H4 (cell line): ENCODE data around the gene NPTXR. TPM values are rescaled to one million over a fixed set of nuclear protein-coding genes. Genes with fewer than 3 reads are reported as not detected.
"Not testable (repeated sequence)": the region's sequence is repeated elsewhere in the genome, so short reads cannot be mapped to it uniquely, and the experiment has no call there.

Source experiments
- DNase-seq: peaks from one replicate; pipeline ENCODE4 v3.0.0-alpha.2; 2015; ENCODE audit warnings: low spot score
- total RNA-seq: library from RNA; depleted of rRNA; stranded (reverse); fragments of >200 nt; shearing (Covaris generic); gene quantifications from 2 replicates; pipeline ENCODE4 v1.2.3, GENCODE V29; 2014

The NPTXR gene
- total RNA-seq, 1 experiment from 2014 or later, result 3.1 TPM

- DNase-seq, result peak; percentile 61
These were observed 12.5 kb downstream of the NPTXR start for GRCh38 chr22:38831166-38831945.

- no peak for DNase-seq
These were observed 13.1 kb downstream of the NPTXR start for GRCh38 chr22:38830845-38831108.

DNA sequence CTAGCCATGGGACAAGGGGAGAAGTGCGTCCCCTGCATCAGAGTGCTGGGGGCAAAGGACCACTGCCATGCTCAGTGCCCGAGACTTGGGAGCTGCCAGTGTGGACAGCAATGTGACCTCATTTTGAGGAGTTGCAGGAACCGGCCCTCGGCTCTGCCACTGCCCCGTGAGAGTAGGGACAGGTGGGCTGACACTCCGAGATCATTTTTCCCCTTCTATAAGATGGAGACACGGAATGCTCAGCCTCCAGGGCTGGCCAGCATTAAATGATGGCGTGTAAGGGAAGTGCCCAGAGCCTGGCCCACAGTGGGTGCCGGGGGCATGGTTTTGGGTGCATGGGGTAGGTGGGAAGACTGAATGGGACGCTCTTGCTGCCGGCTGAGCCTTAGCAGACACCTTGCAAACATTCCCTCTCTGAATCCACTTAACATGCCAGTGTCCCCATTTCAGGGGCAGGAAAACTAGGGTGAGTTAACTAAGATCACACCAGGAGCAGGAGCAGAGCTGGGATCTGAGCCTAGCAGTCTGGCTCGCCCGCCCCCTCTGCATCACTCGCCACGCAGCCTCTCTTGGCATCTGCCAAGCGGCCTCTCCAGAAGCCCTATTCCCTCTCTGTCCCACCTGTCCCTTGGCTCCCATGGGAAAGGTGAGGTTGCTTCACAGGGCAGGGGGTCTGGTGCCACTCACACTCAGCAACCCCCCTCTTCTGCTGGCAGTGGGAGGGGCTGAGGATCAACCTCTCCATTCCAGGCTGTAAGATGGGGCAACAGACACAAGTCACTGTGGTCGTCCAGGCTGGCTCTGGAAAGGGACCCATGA lies 13.6 kb downstream of the NPTXR start:
- no peak for DNase-seq

GRCh38 chr22:38829485-38829884 lies 14.3 kb downstream of the NPTXR start:
- no peak for DNase-seq

DNA sequence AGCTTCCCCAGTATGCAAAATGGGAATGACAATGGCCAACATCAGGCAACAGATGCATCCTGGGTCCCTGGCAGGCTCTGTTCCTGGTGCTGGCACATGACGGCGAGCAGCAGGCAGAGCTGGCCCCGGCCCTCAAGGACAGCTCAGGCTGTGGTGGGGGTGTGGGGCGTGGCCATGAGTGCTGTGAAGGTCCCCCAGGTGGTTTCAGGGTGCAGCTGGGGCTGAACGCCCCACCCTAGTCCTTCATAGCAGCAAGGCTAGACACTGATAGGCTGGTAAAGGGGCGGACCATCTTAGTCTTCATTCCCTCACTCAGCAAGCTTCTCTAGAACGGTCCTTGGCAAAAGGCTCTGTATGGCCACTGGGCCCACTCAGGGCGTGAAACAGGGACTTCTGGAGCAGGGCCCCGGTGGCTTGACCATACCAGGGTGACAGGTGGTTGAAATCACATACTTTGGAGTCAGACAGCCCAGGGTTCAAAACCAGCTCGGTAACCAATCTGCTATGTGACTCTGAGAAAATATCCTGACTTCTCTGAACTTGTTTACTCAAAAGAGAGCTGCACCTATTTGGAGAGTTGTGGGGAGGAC lies 15.1 kb downstream of the NPTXR start:
- no peak for DNase-seq

DNA sequence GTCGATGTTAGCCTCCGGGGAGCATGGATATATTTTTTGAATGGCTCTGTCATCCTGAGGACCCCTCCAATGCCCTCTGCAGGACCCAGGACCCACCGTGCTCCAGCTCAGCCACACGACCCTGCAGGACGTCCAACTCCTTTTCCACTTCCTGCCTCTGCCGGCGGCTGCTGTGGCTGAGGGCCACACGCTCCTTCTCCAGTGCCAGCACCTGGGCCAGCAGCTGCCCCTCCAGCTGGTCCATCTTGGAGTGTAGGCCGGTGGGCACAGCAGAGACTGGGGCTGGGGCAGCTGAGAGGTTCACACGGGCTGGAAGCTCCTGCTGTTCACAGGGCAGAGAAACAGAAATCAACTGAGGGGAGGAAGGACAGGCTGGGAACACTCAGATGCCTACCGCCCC lies 15.6 kb downstream of the NPTXR start:
- no peak for DNase-seq

DNA sequence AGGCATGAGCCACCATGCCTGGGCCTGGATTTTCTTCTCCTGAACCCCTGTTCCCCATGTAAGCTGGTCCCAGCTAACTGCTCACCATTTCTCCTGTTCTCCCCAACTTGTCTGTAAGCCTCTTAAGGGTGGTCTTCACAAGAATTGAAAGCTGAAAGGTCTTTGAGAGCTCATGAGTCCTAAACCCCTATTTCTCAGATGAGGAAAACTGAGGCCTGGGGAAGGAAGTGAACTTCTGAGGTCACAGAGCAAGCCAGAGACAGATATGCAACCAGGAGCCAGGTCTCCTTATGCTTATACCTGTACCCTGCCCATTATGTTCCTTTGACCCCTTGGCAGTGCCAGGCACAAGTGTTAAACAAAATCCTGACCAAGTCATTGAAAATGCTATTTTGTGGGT lies 16.3 kb downstream of the NPTXR start:
- no peak for DNase-seq

- DNase-seq, result no peak
These were observed 17.0 kb downstream of the NPTXR start for GRCh38 chr22:38826801-38827200.

DNA sequence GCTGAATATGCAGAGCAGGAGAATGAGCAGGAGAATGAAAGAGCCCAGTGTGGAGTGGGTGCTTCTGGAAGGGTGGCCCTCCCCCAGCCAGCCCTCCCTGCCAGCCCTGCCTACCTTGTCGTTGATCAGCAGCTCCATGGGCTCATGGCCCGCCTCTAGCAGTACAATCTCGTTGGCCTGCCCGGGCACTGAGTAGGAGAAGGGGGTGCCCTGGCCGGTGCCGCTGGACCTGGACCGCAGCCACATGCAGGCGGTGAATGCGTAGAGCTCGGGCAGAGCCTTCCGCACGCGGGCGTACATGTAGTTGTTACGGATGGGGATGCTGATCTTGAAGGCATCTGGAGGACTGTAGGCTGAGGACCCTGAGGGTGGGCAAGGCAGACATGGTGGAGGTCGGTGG lies 17.4 kb downstream of the NPTXR start:
- DNase-seq, result no peak

- peak; percentile 48 for DNase-seq
These were observed 19.2 kb downstream of the NPTXR start for GRCh38 chr22:38824585-38824984.

GRCh38 chr22:38823637-38824036 lies 20.2 kb downstream of the NPTXR start:
- DNase-seq, result no peak

GRCh38 chr22:38823076-38823475 lies 20.8 kb downstream of the NPTXR start:
- no peak for DNase-seq

- DNase-seq, result no peak
These were observed 23.8 kb downstream of the NPTXR start for GRCh38 chr22:38820020-38820419.

DNA sequence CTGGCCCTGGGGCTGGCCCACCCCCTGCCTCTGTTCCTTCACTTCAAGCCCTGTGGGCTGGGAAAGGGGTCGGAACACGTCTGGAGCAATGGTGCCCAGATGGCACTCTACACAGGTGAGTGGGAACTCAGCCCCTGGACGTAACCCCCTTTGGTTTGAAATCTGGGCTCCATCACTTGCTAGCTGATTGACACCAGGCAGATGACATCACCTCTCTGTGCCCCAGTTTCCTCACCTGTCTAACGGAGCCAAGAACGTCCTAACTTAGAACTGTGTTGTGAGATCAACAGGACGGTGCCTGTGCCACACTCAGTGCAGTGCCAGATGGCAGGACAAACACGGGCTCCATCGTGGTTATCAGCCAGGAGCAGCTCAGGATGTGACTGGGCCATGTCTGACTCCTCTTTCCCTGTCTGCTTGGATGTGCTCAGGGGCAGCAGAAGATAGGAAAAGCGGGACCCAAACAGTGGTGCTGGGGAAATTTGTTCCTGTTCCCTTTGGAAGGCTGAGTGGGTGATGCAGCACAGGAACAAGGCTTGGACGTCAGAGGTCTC lies 24.4 kb downstream of the NPTXR start:
- no peak for DNase-seq

DNA sequence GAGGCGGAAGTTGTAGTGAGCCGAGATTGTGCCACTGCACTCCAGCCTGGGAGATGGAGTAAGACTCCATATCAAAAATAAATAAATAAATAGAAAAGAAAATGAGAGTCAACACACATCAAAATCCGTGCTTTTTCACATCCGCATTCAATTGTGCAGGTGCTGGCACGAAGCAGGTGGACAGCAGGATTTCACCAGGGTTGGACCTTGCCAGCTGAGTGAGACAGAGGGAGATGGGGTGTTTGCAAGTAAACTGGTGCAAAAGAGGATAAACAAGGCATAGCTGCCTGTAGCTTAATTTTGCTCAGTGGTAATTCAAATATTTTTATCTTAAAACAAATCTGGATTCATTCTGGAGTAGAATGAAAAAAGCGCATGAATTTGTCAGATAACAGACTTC lies 26.6 kb downstream of the NPTXR start:
- DNase-seq, result no peak

DNA sequence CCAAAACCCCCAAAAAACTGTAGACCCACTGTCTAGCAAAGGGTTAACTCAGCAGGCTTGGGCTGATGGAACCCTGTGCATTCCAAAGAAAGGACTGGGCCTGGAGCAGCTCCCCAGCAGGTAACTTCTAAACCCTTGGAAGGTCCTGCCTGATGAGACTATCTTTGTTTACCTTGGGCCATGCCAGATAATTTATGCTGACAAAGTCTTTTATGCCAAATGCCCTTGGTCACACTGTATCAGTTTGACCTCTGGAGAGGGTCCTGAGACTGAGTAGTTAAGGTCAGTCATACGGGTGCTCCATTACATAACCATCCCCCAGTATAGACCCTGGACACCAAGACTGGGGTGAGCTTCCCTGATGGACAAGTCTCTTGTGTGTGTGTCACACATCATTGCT lies 28.0 kb downstream of the NPTXR start:
- DNase-seq, result no peak

GRCh38 chr22:38811241-38811640 lies 32.6 kb downstream of the NPTXR start:
- DNase-seq, result no peak

- DNase-seq, result not testable (repeated sequence)
These were observed 38.7 kb downstream of the NPTXR start for GRCh38 chr22:38805041-38805593.

DNA sequence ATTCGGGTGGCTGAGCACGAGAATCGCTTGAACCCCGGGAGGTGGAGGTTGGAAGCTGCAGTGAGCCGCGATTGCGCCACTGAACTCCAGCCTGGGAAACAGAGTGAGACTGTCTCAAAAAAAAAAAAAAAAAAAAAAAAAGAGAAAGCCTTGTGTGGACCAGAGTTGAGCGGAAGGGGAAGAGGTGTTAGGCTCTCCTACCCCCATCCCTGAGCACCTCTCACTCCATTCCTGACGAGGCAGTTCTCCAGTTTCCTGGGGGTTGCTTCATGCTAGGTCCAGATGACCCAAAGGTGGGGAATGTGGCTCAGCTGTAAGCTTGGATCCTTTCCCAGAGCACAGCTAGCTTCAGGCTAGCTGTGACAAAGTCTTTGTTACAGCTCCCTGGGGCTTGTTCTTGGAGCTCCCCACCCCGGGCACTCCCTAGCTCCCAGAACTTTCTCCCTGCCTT lies 41.1 kb downstream of the NPTXR start:
- DNase-seq, result peak; percentile 84

- peak; percentile 55 for DNase-seq
These were observed 44.4 kb downstream of the NPTXR start for GRCh38 chr22:38799265-38800002.

DNA sequence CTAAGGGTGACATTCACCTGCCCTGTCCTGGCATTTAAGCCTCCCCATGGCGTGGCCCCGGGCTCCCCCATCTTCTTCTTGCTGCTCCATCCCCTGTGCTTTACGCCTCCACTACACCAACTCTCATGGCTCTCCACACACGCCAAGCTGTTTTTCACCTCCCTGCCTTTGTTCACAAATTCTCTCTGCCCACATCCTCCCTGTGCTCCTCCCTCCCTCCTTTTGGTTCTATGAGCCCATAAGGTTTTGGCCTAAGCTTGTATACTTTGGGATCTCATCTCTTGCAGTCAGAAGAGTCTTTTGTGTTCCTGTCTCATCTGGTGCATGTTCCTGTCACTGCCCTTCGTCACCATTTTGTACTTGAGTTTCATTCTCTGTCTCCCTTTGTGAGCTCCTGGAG lies 45.3 kb downstream of the NPTXR start:
- DNase-seq, result no peak
